ENCODE results near the gene FZD10.

GRCh38 chr12:130146176-130146931 lies 15.9 kb upstream of the FZD10 start:
- no peak for TF ChIP-seq CREB1 (IDR thresholded peaks at IDR 0.05; ENCODE audit: low read depth)
- TF ChIP-seq YY1 (IDR thresholded peaks at IDR 0.05; ENCODE audit: low read depth) = no peak
- TF ChIP-seq TAF1 (IDR thresholded peaks at IDR 0.05; ENCODE audit: low read depth) = no peak
- TF ChIP-seq EP300 (IDR thresholded peaks at IDR 0.05; ENCODE audit: borderline replicate concordance) = no peak
- no peak for TF ChIP-seq MAX (IDR thresholded peaks at IDR 0.05)
- TF ChIP-seq REST (IDR thresholded peaks at IDR 0.05; ENCODE audit: low read depth) = no peak
- TF ChIP-seq USF1 (IDR thresholded peaks at IDR 0.05) = no peak
